Measurements from ENCODE around the gene CNTNAP4.

Gene CNTNAP4

DNA sequence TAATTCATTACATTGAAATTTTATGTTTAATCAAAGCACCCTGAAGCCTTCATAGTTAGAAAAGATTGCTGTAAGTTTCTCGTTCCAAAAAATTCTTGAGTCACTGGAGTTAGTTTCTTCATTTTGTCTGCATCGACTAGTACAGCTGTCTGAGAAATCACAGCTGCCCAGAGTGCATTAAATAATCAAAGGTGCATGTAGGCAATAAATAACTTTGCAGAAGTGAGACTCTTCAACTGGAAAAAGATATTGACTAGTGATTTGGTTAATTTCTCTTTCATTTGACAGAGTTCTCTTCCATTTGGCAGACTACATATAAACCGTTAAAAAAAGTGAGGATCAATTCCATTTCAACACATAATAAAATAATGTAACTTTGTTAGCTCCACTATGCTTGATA is 234.0 kb downstream of the CNTNAP4 start:
- H3K36me3 ChIP-seq (ENCODE audit: insufficient read depth, low read length), result no peaks in the 10 kb centered on the region
- H3K27me3 ChIP-seq (ENCODE audit: insufficient read depth, low read length, poor library complexity), result no peaks in the 10 kb centered on the region
- H3K27ac ChIP-seq (ENCODE audit: low read length), result no peak overlapping the region
- ATAC-seq (ENCODE audit: insufficient read depth, low read depth), result no peak
- no peak overlapping the region for H3K4me2 ChIP-seq (ENCODE audit: insufficient read depth, low read length)
- H3K79me2 ChIP-seq (ENCODE audit: insufficient read depth, low read length), result no peaks in the 10 kb centered on the region
- no peak for TF ChIP-seq EZH2 (IDR thresholded peaks at IDR 0.05; ENCODE audit: borderline replicate concordance, low read depth, low read length, severe bottlenecking)
- TF ChIP-seq, protein P1, sequence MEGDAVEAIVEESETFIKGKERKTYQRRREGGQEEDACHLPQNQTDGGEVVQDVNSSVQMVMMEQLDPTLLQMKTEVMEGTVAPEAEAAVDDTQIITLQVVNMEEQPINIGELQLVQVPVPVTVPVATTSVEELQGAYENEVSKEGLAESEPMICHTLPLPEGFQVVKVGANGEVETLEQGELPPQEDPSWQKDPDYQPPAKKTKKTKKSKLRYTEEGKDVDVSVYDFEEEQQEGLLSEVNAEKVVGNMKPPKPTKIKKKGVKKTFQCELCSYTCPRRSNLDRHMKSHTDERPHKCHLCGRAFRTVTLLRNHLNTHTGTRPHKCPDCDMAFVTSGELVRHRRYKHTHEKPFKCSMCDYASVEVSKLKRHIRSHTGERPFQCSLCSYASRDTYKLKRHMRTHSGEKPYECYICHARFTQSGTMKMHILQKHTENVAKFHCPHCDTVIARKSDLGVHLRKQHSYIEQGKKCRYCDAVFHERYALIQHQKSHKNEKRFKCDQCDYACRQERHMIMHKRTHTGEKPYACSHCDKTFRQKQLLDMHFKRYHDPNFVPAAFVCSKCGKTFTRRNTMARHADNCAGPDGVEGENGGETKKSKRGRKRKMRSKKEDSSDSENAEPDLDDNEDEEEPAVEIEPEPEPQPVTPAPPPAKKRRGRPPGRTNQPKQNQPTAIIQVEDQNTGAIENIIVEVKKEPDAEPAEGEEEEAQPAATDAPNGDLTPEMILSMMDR (IDR thresholded peaks at IDR 0.05; ENCODE audit: borderline replicate concordance, extremely low read depth, low read length, poor library complexity, severe bottlenecking), result no peak
- no peak overlapping the region for H3K4me3 ChIP-seq (ENCODE audit: low read depth in 1 of 2, low read length in 2 of 2)
- no peaks in the 10 kb centered on the region for H4K20me1 ChIP-seq (ENCODE audit: insufficient read depth, low read length)
- DNase-seq, result no peak
- no peak overlapping the region for H3K9ac ChIP-seq (ENCODE audit: low read depth, low read length)
- no peaks in the 10 kb centered on the region for H3K4me1 ChIP-seq (ENCODE audit: insufficient read depth, low read length)
- H3K9me3 ChIP-seq (ENCODE audit: insufficient read depth, low read length, severe bottlenecking), result no peaks in the 10 kb centered on the region
- no peak overlapping the region for H2AFZ ChIP-seq (ENCODE audit: low read depth, low read length)

DNA sequence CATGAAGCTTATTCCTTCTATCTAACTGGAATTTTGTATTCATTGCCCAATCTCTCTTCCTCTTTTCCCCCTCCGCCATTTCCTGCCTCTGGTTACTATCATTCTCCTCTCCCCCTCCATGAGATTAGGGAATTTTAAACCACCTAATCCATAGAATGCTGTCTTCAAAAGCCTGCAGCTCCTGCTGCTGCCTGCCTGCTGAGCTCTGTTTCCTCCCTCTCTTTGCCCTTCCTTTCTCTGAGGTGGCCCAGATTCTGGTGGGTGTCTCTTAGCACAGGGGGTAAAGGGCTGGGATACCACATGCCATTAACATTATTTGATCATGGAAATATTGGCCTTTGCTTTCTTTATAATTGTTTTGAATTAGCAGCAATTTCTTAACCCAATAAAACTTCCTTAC is 241.6 kb downstream of the CNTNAP4 start:
- no peak for ATAC-seq (ENCODE audit: insufficient read depth, low read depth)
- Histone ChIP-seq H2AFZ (ENCODE audit: low read depth, low read length) (no peak overlapping the region), H3K4me2 (ENCODE audit: insufficient read depth, low read length) (no peak overlapping the region), H3K27ac (ENCODE audit: low read length) (no peak overlapping the region), H3K4me3 (ENCODE audit: low read depth in 1 of 2, low read length in 2 of 2) (no peak overlapping the region), H3K9ac (ENCODE audit: low read depth, low read length) (no peak overlapping the region), H3K4me1 (ENCODE audit: insufficient read depth, low read length) (no peaks in the 10 kb centered on the region), H3K27me3 (ENCODE audit: insufficient read depth, low read length, poor library complexity) (no peaks in the 10 kb centered on the region), H3K36me3 (ENCODE audit: insufficient read depth, low read length) (no peaks in the 10 kb centered on the region), H4K20me1 (ENCODE audit: insufficient read depth, low read length) (no peaks in the 10 kb centered on the region), H3K9me3 (ENCODE audit: insufficient read depth, low read length, severe bottlenecking) (no peaks in the 10 kb centered on the region), H3K79me2 (ENCODE audit: insufficient read depth, low read length) (no peaks in the 10 kb centered on the region)
- no peak for DNase-seq
- no peak for TF ChIP-seq EZH2 (IDR thresholded peaks at IDR 0.05; ENCODE audit: borderline replicate concordance, low read depth, low read length, severe bottlenecking)
- TF ChIP-seq, protein P1 (IDR thresholded peaks at IDR 0.05; ENCODE audit: borderline replicate concordance, extremely low read depth, low read length, poor library complexity, severe bottlenecking), result no peak

DNA sequence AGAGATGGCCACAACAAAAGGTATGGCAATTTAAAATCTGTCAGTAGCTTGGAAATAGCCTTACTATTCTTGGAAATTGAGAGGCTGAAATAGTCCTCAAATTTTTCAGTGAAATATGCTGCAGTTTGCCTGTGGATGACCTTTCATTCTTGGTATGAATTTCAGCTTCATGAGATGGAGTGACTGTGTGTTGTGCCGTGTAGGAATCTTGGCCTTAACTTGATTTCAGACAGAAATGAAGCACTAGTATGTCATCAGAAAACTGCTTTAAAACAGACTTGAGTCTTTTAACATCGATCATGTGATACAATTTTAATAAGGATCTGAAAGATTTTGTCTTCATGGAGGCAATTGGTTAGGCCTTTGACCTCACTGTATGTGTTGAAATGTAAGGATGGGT is 247.2 kb downstream of the CNTNAP4 start:
- TF ChIP-seq, protein P1 (IDR thresholded peaks at IDR 0.05; ENCODE audit: borderline replicate concordance, extremely low read depth, low read length, poor library complexity, severe bottlenecking), result no peak
- no peak for TF ChIP-seq EZH2 (IDR thresholded peaks at IDR 0.05; ENCODE audit: borderline replicate concordance, low read depth, low read length, severe bottlenecking)
- Histone ChIP-seq H3K4me2 (ENCODE audit: insufficient read depth, low read length) (no peak overlapping the region), H3K4me3 (ENCODE audit: low read depth in 1 of 2, low read length in 2 of 2) (no peak overlapping the region), H3K27me3 (ENCODE audit: insufficient read depth, low read length, poor library complexity) (no peaks in the 10 kb centered on the region), H3K79me2 (ENCODE audit: insufficient read depth, low read length) (no peaks in the 10 kb centered on the region), H3K4me1 (ENCODE audit: insufficient read depth, low read length) (no peaks in the 10 kb centered on the region), H3K9ac (ENCODE audit: low read depth, low read length) (no peak overlapping the region), H3K27ac (ENCODE audit: low read length) (no peak overlapping the region), H4K20me1 (ENCODE audit: insufficient read depth, low read length) (no peaks in the 10 kb centered on the region), H3K9me3 (ENCODE audit: insufficient read depth, low read length, severe bottlenecking) (no peaks in the 10 kb centered on the region), H2AFZ (ENCODE audit: low read depth, low read length) (no peak overlapping the region), H3K36me3 (ENCODE audit: insufficient read depth, low read length) (no peaks in the 10 kb centered on the region)
- DNase-seq, result no peak
- ATAC-seq (ENCODE audit: insufficient read depth, low read depth), result no peak

DNA sequence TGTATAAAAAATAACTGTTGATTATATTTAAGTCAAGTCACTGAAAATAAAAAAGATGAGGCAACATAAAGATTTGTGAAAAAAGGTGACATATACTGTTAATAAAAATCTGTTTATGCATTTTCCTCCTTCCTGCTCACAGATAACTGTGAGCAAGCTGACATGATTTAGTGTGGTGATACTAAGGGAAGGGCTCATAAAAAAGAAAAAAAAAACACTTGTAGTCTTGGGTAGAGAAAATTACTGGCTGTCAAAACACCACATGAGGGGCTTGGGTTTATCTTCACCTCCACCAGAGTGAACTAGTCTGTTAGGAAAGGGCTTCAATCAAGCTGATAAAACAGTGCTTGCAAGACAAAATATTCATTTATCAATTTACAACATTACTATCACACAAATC is 247.6 kb downstream of the CNTNAP4 start:
- ATAC-seq (ENCODE audit: insufficient read depth, low read depth) (no peak), DNase-seq (no peak)
- H3K4me2 ChIP-seq (ENCODE audit: insufficient read depth, low read length), result no peak overlapping the region
- no peaks in the 10 kb centered on the region for H4K20me1 ChIP-seq (ENCODE audit: insufficient read depth, low read length)
- TF ChIP-seq, protein P1 (IDR thresholded peaks at IDR 0.05; ENCODE audit: borderline replicate concordance, extremely low read depth, low read length, poor library complexity, severe bottlenecking), result no peak
- TF ChIP-seq EZH2 (IDR thresholded peaks at IDR 0.05; ENCODE audit: borderline replicate concordance, low read depth, low read length, severe bottlenecking), result no peak
- no peaks in the 10 kb centered on the region for H3K27me3 ChIP-seq (ENCODE audit: insufficient read depth, low read length, poor library complexity)
- no peak overlapping the region for H3K4me3 ChIP-seq (ENCODE audit: low read depth in 1 of 2, low read length in 2 of 2)
- no peak overlapping the region for H3K27ac ChIP-seq (ENCODE audit: low read length)
- no peaks in the 10 kb centered on the region for H3K9me3 ChIP-seq (ENCODE audit: insufficient read depth, low read length, severe bottlenecking)
- no peak overlapping the region for H2AFZ ChIP-seq (ENCODE audit: low read depth, low read length)
- no peaks in the 10 kb centered on the region for H3K36me3 ChIP-seq (ENCODE audit: insufficient read depth, low read length)
- no peak overlapping the region for H3K9ac ChIP-seq (ENCODE audit: low read depth, low read length)
- H3K79me2 ChIP-seq (ENCODE audit: insufficient read depth, low read length), result no peaks in the 10 kb centered on the region
- H3K4me1 ChIP-seq (ENCODE audit: insufficient read depth, low read length), result no peaks in the 10 kb centered on the region

Measured in DND-41 (cell line).